Neural progenitor cell (in vitro differentiated cells): ENCODE results near the gene NES.

Experiments
- CTCF ChIP-seq: fragments of 200-600 bp; sonication (generic); IDR thresholded peaks from 2 replicates; pipeline ENCODE4 v1.5.1; 2017; ENCODE audit warnings: antibody characterized with exemption, mild to moderate bottlenecking
- EZH2 ChIP-seq: fragments of 200-600 bp; sonication (generic); IDR thresholded peaks from 2 replicates; pipeline ENCODE4 v1.6.1; 2017; ENCODE audit warnings: antibody characterized with exemption, mild to moderate bottlenecking, moderate library complexity
- EZH2phosphoT487 ChIP-seq: fragments of 200-600 bp; sonication (generic); IDR thresholded peaks from 2 replicates; pipeline ENCODE4 v1.6.1; 2017; ENCODE audit warnings: antibody characterized with exemption

DNA sequence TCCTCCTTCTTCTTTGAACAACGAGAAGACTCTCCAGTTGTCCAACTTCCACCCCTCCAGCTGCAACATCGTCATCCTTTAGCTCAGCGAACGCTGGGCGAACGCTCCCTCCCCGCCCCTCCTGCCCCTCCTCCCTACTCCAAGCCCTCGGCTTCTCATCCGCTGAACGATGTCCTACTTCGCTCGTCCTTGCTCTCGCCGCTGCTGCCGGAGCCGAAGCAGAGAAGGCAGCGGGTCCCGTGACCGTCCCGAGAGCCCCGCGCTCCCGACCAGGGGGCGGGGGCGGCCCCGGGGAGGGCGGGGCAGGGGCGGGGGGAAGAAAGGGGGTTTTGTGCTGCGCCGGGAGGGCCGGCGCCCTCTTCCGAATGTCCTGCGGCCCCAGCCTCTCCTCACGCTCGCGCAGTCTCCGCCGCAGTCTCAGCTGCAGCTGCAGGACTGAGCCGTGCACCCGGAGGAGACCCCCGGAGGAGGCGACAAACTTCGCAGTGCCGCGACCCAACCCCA is 35.4 kb downstream of the NES start, which contains the start of gene BCAN:
- TF ChIP-seq CTCF (peak; percentile 14), EZH2 (no peak), EZH2phosphoT487 (no peak)
